Progenitor cell of endocrine pancreas (in vitro differentiated cells): Measurements from ENCODE around the gene MTMR10. TPM values are rescaled to one million over a fixed set of nuclear protein-coding genes. Genes with fewer than 3 reads are reported as not detected.

Experiments used
- DNase-seq: peaks from one replicate; pipeline ENCODE4 v3.0.0; 2021; ENCODE audit warnings: low spot score; ENCODE audit not compliant: unreplicated experiment
- H3K27ac Mint-ChIP-seq: 2 replicates; pipeline ENCODE4 v1.8.0; 2021; ENCODE audit warnings: mild to moderate bottlenecking, moderate library complexity, mixed read lengths
- H3K27me3 Mint-ChIP-seq: 2 replicates; pipeline ENCODE4 v1.8.0; 2021; ENCODE audit warnings: mixed read lengths
- H3K36me3 Mint-ChIP-seq: 2 replicates; pipeline ENCODE4 v1.8.0; 2022; ENCODE audit warnings: mixed read lengths; ENCODE audit not compliant: insufficient read depth
- H3K4me1 Mint-ChIP-seq: 2 replicates; pipeline ENCODE4 v1.8.0; 2021; ENCODE audit warnings: low read depth, mixed read lengths
- H3K4me3 Mint-ChIP-seq: 2 replicates; pipeline ENCODE4 v1.8.0; 2021; ENCODE audit warnings: low read depth, mild to moderate bottlenecking, moderate library complexity, mixed read lengths
- H3K9me3 Mint-ChIP-seq: 2 replicates; pipeline ENCODE4 v1.8.0; 2021; ENCODE audit warnings: low read depth, mixed read lengths
- CTCF ChIP-seq: fragments of 200-600 bp; sonication (generic); IDR thresholded peaks from one replicate; pipeline ENCODE4 v1.5.0; 2021; ENCODE audit warnings: antibody characterized with exemption, mild to moderate bottlenecking; ENCODE audit not compliant: unreplicated experiment
- total RNA-seq: library from RNA; stranded (reverse); gene quantifications from 2 replicates; pipeline ENCODE4 v1.2.1, GENCODE V29; 2021

Gene MTMR10
- total RNA-seq, 1 donor from 2014 or later, result 21.1 TPM

GRCh38 chr15:31020542-31020941, 29.1 kb upstream of the MTMR10 start:
- TF ChIP-seq CTCF, result no peak

GRCh38 chr15:31019986-31020385, 28.6 kb upstream of the MTMR10 start:
- H3K4me1 Mint-ChIP-seq, result peaks cover 22% of the 10 kb centered on the region
- no peaks in the 10 kb centered on the region for H3K36me3 Mint-ChIP-seq
- no peaks in the 10 kb centered on the region for H3K27me3 Mint-ChIP-seq
- no peak for DNase-seq
- H3K9me3 Mint-ChIP-seq, result peaks cover 2% of the 10 kb centered on the region
- TF ChIP-seq CTCF, result no peak
- H3K4me3 Mint-ChIP-seq, result no peak overlapping the region
- H3K27ac Mint-ChIP-seq, result no peak overlapping the region

More at GRCh38 chr15:31020542-31020941, 29.1 kb upstream of the MTMR10 start:
- no peak overlapping the region for H3K4me3 Mint-ChIP-seq
- H3K9me3 Mint-ChIP-seq, result peaks cover under 1% of the 10 kb centered on the region
- no peaks in the 10 kb centered on the region for H3K27me3 Mint-ChIP-seq
- peaks cover 21% of the 10 kb centered on the region for H3K4me1 Mint-ChIP-seq
- H3K27ac Mint-ChIP-seq, result no peak overlapping the region
- no peak for DNase-seq
- no peaks in the 10 kb centered on the region for H3K36me3 Mint-ChIP-seq

- Mint-ChIP-seq H3K27me3 (no peaks in the 10 kb centered on the region), H3K4me1 (peaks cover 10% of the 10 kb centered on the region), H3K36me3 (peaks cover 3% of the 10 kb centered on the region), H3K27ac (no peak overlapping the region), H3K9me3 (peaks cover 12% of the 10 kb centered on the region), H3K4me3 (no peak overlapping the region)
- no peak for DNase-seq
- no peak for TF ChIP-seq CTCF
Measured at GRCh38 chr15:31017311-31017710, 25.9 kb upstream of the MTMR10 start.

- Mint-ChIP-seq H3K27ac (no peak overlapping the region), H3K36me3 (peaks cover 3% of the 10 kb centered on the region), H3K4me3 (no peak overlapping the region), H3K27me3 (no peaks in the 10 kb centered on the region), H3K9me3 (peaks cover 18% of the 10 kb centered on the region), H3K4me1 (peaks cover 10% of the 10 kb centered on the region)
- no peak for TF ChIP-seq CTCF
- no peak for DNase-seq
Measured at GRCh38 chr15:31016446-31016915, 25.1 kb upstream of the MTMR10 start.

- Mint-ChIP-seq H3K4me1 (peaks cover 10% of the 10 kb centered on the region), H3K27me3 (no peaks in the 10 kb centered on the region), H3K4me3 (no peak overlapping the region), H3K27ac (no peak overlapping the region), H3K9me3 (peaks cover 21% of the 10 kb centered on the region), H3K36me3 (peaks cover 3% of the 10 kb centered on the region)
- DNase-seq, result no peak
- no peak for TF ChIP-seq CTCF
Measured at GRCh38 chr15:31014608-31014925, 23.1 kb upstream of the MTMR10 start.
